ENCODE measurements around the gene EMC9. TPM values are rescaled to one million over a fixed set of nuclear protein-coding genes. Genes with fewer than 3 reads are reported as not detected.

The EMC9 gene
- polyA plus RNA-seq, 1 experiment, result 13.3 TPM

DNA sequence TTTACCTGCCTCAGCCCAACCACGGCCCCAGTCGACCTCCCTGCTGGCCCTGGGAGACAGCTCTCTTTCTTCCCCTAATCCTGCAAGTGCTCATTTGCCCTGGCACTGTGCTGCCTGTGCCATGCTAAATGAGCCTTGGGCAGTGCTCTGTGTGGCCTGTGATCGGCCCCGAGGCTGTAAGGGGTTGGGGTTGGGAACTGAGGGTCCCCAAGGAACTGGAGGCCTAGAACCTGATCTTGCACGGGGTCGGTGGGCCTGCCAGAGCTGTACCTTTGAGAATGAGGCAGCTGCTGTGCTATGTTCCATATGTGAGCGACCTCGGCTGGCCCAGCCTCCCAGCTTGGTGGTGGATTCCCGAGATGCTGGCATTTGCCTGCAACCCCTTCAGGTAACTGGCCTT is 8.7 kb upstream of the EMC9 start:
- POLR2A ChIA-PET, result no interaction called here
- Histone ChIP-seq H3K4me3 (ENCODE audit: low read depth, low read length) (no peak overlapping the region), H3K27me3 (ENCODE audit: control insufficient read depth, insufficient read depth, low read length) (no peaks in the 10 kb centered on the region), H3K36me3 (ENCODE audit: control insufficient read depth, insufficient read depth, low read length) (peaks cover 28% of the 10 kb centered on the region)
- TF ChIP-seq, protein P1, sequence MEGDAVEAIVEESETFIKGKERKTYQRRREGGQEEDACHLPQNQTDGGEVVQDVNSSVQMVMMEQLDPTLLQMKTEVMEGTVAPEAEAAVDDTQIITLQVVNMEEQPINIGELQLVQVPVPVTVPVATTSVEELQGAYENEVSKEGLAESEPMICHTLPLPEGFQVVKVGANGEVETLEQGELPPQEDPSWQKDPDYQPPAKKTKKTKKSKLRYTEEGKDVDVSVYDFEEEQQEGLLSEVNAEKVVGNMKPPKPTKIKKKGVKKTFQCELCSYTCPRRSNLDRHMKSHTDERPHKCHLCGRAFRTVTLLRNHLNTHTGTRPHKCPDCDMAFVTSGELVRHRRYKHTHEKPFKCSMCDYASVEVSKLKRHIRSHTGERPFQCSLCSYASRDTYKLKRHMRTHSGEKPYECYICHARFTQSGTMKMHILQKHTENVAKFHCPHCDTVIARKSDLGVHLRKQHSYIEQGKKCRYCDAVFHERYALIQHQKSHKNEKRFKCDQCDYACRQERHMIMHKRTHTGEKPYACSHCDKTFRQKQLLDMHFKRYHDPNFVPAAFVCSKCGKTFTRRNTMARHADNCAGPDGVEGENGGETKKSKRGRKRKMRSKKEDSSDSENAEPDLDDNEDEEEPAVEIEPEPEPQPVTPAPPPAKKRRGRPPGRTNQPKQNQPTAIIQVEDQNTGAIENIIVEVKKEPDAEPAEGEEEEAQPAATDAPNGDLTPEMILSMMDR (IDR thresholded peaks at IDR 0.05; ENCODE audit: insufficient read depth, low read depth, low read length), result no peak
- DNase-seq (ENCODE audit: low read depth), result no peak
- CTCF ChIA-PET, result interaction anchor here (0.9 to 4.0 kb wide), 2 partner anchors 11 to 41 kb away, joined by 4 to 35 read pairs; partner anchors contain the start of gene IRF9

DNA sequence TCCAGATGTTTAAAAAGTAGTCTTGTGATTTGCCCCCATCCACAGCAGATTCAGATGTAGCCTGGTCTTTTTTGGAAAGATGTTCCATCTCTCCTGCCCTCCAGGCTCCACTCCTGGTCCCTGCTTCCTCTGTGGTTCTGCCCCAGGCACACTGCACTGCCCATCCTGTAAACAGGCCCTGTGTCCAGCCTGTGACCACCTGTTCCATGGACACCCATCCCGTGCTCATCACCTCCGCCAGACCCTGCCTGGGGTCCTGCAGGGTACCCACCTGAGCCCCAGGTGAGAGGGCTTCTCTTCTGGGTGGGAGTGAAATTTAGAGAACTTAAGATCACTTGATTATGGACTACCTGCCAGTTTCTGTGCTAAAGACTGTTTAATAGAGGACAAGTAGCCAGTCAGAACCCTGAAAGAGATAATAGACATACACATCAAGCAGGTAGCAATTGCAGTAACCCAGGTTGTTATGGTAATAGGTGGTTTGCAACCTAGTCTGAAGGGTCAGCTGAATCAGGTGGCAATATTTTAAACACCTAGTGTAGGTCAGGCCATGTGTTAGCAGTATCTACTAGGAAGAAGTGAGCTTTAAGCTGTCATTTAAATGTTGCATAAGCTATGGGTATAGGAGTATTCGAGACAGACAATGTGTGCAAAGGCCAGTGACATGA is 8.0 kb upstream of the EMC9 start:
- POLR2A ChIA-PET, result no interaction called here
- CTCF ChIA-PET, result interaction anchor here (4.0 kb wide), 1 partner anchor 11 kb away, joined by 35 read pairs; the partner anchor contains the start of gene IRF9
- H3K4me3 ChIP-seq (ENCODE audit: low read depth, low read length), result no peak overlapping the region
- no peak for DNase-seq (ENCODE audit: low read depth)
- TF ChIP-seq, protein P1 (IDR thresholded peaks at IDR 0.05; ENCODE audit: insufficient read depth, low read depth, low read length), result no peak
- no peaks in the 10 kb centered on the region for H3K27me3 ChIP-seq (ENCODE audit: control insufficient read depth, insufficient read depth, low read length)
- peaks cover 26% of the 10 kb centered on the region for H3K36me3 ChIP-seq (ENCODE audit: control insufficient read depth, insufficient read depth, low read length)

- Histone ChIP-seq H3K27me3 (ENCODE audit: control insufficient read depth, insufficient read depth, low read length) (no peaks in the 10 kb centered on the region), H3K4me3 (ENCODE audit: low read depth, low read length) (peak overlapping the region; percentile 59), H3K36me3 (ENCODE audit: control insufficient read depth, insufficient read depth, low read length) (peaks cover 29% of the 10 kb centered on the region)
- ChIA-PET POLR2A (no interaction called here), CTCF (interaction anchor here (1.4 to 3.8 kb wide), 3 partner anchors 13 to 94 kb away, joined by 4 to 39 read pairs (median 9); partner anchors contain the start of genes IRF9 and TINF2)
- TF ChIP-seq, protein P1 (IDR thresholded peaks at IDR 0.05; ENCODE audit: insufficient read depth, low read depth, low read length), result no peak
- DNase-seq (ENCODE audit: low read depth), result no peak
Observed at GRCh38 chr14:24147761-24148428, 6.5 kb upstream of the EMC9 start.

DNA sequence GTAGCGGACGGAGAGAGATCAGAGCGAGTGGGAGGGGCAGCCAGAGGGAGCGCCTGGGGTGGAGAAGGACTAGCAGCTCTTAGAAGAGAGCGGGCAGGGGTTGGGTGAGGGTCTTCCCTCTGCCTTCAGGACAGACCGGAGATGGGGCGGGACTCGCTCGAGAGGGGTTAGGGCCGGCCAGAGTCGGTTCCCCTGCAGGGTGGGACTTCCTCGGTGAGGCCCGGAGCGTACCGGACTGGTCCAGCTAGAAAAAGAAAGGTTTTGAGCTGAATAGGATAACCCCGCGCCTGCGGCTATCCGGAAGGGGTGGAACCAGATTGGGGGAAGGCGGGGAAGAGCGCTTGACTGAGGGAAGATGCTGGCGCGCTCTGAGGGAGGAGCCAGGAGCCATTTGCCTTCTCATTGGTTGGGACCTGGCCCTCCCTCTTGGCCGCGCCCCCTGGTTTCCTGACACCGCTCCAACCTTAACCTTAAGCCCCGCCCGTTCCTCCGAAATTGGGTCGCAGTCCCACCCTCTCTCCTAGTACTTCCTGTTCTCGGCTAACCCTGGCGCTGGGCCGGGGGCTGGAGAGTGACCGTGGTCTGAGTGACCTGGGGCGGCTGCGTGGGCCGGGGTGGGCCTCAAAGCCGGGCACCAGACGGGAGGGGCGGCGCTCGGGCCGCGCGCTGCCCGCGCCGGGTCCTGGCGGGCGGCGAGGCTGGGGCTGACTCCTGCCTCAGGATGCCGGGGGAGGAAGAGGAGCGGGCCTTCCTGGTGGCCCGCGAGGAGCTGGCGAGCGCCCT is 5.8 kb upstream of the EMC9 start, which contains the start of gene RNF31:
Gene RNF31 (plus strand): TSS at position 521 of the 783 bp plus-strand sequence. CDS start 201 bp downstream, at position 722.
- H3K36me3 ChIP-seq (ENCODE audit: control insufficient read depth, insufficient read depth, low read length), result peaks cover 28% of the 10 kb centered on the region
- peak; percentile 92 for DNase-seq (ENCODE audit: low read depth)
- ChIA-PET POLR2A (interaction anchor here (0.6 to 1.9 kb wide), 4 partner anchors 11 to 118 kb away, joined by 3 to 6 read pairs (median 5); partner anchors contain the start of genes DCAF11, IRF9, NRL and PSME1), CTCF (interaction anchor here (0.6 to 3.8 kb wide), 7 partner anchors 14 to 202 kb away, joined by 3 to 39 read pairs (median 3); partner anchors contain the start of genes CHMP4A, IRF9 and TINF2)
- H3K4me3 ChIP-seq (ENCODE audit: low read depth, low read length), result peak within 1 kb of the TSS; percentile 59
- TF ChIP-seq, protein P1 (IDR thresholded peaks at IDR 0.05; ENCODE audit: insufficient read depth, low read depth, low read length), result no peak
- H3K27me3 ChIP-seq (ENCODE audit: control insufficient read depth, insufficient read depth, low read length), result no peaks in the 10 kb centered on the region

Data from BJ (cell line).